Psoas muscle (tissue), 8 donors: ENCODE results near the gene FOXP1. TPM values are rescaled to one million over a fixed set of nuclear protein-coding genes. Genes with fewer than 3 reads are reported as not detected.

Experiments used
- ATAC-seq, 4 donors: fragments of 200-7000 bp; cut with Tn5 transposase; one replicate each; pipeline ENCODE4 v1.9.1; 2020; ENCODE audit warnings: moderate library complexity in 3 of 4, mild to moderate bottlenecking in 2 of 4
- DNase-seq, 2 donors: peaks; one replicate each; pipeline ENCODE4 v3.0.0-alpha.2; 2020
- H3K27ac ChIP-seq: fragments of 200-600 bp; one replicate; pipeline ENCODE4 v1.8.0; 2022
- H3K27me3 ChIP-seq, 3 donors: fragments of 200-600 bp in 1 of 3; one replicate each; pipeline versions ENCODE4 v1.6.1 to v1.8.0; 2013 to 2022; ENCODE audit warnings: low read length in 2 of 3, mild to moderate bottlenecking in 2 of 3, moderate library complexity in 1 of 3; ENCODE audit not compliant: insufficient read depth in 3 of 3
- H3K36me3 ChIP-seq, 2 donors: fragments of 200-600 bp in 1 of 2; one replicate each; pipeline versions ENCODE4 v1.6.1 to v1.8.0; 2013 to 2022; ENCODE audit warnings: low read depth in 1 of 2, mild to moderate bottlenecking in 1 of 2, moderate library complexity in 1 of 2; ENCODE audit not compliant: insufficient read depth in 1 of 2
- H3K4me1 ChIP-seq: fragments of 200-600 bp; one replicate; pipeline ENCODE4 v1.8.0; 2022
- H3K4me3 ChIP-seq: fragments of 200-600 bp; one replicate; pipeline ENCODE4 v1.8.0; 2022; ENCODE audit warnings: mild to moderate bottlenecking
- H3K9me3 ChIP-seq: fragments of 200-600 bp; one replicate; pipeline ENCODE4 v1.8.0; 2022
- WGBS, 3 donors: extraction: QIAGEN DNeasy Blood & Tissue Kit; methylation state at CpG; one replicate each; pipeline versions ENCODE4 v1.1.6 to v1.1.7; 2013; 5-methylcytosine and 5-hydroxymethylcytosine counted together
- intact Hi-C, 2 donors: fragments of 100-400 bp; cut with DNase I; formaldehyde crosslinking; loops; one replicate each; pipeline versions ENCODE4 v1.11.0 to v1.14.2; 2022
- polyA plus RNA-seq, 3 donors: library from polyadenylated mRNA; stranded (reverse); fragments of 200-250 nt; gene quantifications; one replicate each; pipeline ENCODE4 v1.2.3, GENCODE V29; 2013
- total RNA-seq, 4 donors: library from RNA; stranded (reverse); fragmentation: NEBNext Ultra II Directional in 2 of 4; extraction: Animal tissue kit (Norgen Biotek cat#: 25700) in 2 of 4; gene quantifications; one replicate each; pipeline versions ENCODE4 v1.2.1 to v1.2.4, GENCODE V29; 2021 to 2023
- TF ChIP-seq, protein P1 (sequence below): fragments of 200-600 bp; IDR thresholded peaks from one replicate; pipeline ENCODE4 v1.8.0; 2022; ENCODE audit warnings: antibody characterized with exemption
- donor health status: healthy with polysubstance abuse.
- donor health status: DM: no; HTN: no; CAD: no; lungs with moderate emphysema.
- donor health status: Bipolar disorder and iron deficiency.
- donor health status: healthy.
- donor health status: DM: yes; HTN: yes; CAD: no.
- donor health status: DM: no; HTN: no; CAD: no.
- donor health status: DM: no; HTN: no; CAD: no.
- donor health status: DM: yes; HTN: yes; CAD: no.

The FOXP1 gene
- total and polyA plus RNA-seq, 7 donors = 2.6 to 26.4 (median 15.4) TPM

DNA sequence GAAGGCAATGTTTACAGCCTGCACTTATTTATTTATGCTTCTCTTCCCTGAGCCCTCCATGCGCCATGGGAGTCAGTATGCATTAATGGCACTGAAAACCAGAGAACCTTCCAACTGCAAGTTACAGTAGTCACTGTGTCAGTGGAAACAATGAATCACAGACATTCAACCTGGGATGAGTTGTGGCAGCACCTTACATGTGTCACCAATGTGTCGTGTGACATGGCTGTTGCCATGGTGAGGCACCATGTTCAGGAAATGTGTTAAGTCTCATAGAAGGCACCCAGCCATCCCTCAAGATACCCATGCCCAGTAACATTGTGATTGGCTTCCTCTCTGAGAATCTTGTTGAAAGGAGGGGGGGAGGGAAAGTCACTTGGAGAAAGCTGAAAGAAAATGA is 105.0 kb downstream of the FOXP1 start:
- Histone ChIP-seq H3K36me3 (no peaks in the 10 kb centered on the region), H3K27ac (no peak overlapping the region), H3K27me3 (no peaks in the 10 kb centered on the region), H3K4me1 (no peaks in the 10 kb centered on the region), H3K9me3 (peaks cover 3% of the 10 kb centered on the region), H3K4me3 (no peak overlapping the region)
- TF ChIP-seq, protein P1, sequence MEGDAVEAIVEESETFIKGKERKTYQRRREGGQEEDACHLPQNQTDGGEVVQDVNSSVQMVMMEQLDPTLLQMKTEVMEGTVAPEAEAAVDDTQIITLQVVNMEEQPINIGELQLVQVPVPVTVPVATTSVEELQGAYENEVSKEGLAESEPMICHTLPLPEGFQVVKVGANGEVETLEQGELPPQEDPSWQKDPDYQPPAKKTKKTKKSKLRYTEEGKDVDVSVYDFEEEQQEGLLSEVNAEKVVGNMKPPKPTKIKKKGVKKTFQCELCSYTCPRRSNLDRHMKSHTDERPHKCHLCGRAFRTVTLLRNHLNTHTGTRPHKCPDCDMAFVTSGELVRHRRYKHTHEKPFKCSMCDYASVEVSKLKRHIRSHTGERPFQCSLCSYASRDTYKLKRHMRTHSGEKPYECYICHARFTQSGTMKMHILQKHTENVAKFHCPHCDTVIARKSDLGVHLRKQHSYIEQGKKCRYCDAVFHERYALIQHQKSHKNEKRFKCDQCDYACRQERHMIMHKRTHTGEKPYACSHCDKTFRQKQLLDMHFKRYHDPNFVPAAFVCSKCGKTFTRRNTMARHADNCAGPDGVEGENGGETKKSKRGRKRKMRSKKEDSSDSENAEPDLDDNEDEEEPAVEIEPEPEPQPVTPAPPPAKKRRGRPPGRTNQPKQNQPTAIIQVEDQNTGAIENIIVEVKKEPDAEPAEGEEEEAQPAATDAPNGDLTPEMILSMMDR = no peak
- WGBS, 3 donors = 78 to 84% (median 78%) methylated on average over 2 of the region's 2 CpGs
- ATAC-seq (peak in 1 of 4 donors; percentile 42), DNase-seq (no peak)
- intact Hi-C loops = no loop called here

DNA sequence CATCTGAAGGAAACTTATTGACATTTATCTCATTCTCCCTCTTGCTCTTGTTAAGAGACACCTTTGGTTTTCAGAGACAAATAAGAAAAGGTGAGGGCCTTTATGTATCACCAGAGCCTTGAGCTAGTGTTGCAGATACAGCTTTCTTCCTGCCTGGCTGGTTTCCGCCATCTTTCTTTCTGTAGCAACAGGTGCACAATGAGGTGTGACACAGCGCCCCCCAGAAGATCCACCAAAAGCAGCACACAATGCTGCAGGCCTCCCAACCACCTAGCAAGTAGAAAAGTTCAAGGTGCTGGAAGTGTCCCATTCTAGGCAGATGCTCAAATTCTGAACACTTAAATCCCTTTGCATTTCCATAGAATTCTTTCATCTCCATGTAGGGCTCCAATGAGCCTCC is 106.6 kb downstream of the FOXP1 start:
- H3K36me3 ChIP-seq = no peaks in the 10 kb centered on the region
- H3K27me3 ChIP-seq = no peaks in the 10 kb centered on the region
- H3K27ac ChIP-seq = no peak overlapping the region
- H3K9me3 ChIP-seq = peaks cover 4% of the 10 kb centered on the region
- no peak for DNase-seq
- intact Hi-C loops = no loop called here
- no peak overlapping the region for H3K4me3 ChIP-seq
- ATAC-seq = no peak
- no peaks in the 10 kb centered on the region for H3K4me1 ChIP-seq
- TF ChIP-seq, protein P1 = no peak
- WGBS, 3 donors = 93 to 99% (median 96%) methylated on average over 2 of the region's 2 CpGs

DNA sequence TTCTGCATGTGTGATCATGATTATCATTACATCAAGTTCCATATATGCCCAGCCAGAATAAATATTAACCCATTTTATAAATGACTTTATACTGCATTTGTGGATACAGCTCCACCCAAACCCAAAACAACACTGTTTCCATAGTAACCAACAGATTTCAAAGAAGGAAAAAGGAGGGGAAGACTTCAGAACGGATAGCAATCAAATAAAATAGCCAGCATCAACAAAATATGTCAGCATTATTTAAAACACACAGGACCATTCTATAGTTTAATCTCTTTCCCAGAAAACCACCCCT is 114.4 kb downstream of the FOXP1 start:
- no peak overlapping the region for H3K4me3 ChIP-seq
- TF ChIP-seq, protein P1 = no peak
- intact Hi-C loops = no loop called here
- H3K4me1 ChIP-seq = no peaks in the 10 kb centered on the region
- H3K27ac ChIP-seq = no peak overlapping the region
- ATAC-seq = no peak
- DNase-seq = no peak
- H3K27me3 ChIP-seq = no peaks in the 10 kb centered on the region
- H3K36me3 ChIP-seq = no peaks in the 10 kb centered on the region
- peaks cover 4% of the 10 kb centered on the region for H3K9me3 ChIP-seq
- WGBS, 3 donors = 42 to 56% (median 42%) methylated on average over 1 of the region's 1 CpG

DNA sequence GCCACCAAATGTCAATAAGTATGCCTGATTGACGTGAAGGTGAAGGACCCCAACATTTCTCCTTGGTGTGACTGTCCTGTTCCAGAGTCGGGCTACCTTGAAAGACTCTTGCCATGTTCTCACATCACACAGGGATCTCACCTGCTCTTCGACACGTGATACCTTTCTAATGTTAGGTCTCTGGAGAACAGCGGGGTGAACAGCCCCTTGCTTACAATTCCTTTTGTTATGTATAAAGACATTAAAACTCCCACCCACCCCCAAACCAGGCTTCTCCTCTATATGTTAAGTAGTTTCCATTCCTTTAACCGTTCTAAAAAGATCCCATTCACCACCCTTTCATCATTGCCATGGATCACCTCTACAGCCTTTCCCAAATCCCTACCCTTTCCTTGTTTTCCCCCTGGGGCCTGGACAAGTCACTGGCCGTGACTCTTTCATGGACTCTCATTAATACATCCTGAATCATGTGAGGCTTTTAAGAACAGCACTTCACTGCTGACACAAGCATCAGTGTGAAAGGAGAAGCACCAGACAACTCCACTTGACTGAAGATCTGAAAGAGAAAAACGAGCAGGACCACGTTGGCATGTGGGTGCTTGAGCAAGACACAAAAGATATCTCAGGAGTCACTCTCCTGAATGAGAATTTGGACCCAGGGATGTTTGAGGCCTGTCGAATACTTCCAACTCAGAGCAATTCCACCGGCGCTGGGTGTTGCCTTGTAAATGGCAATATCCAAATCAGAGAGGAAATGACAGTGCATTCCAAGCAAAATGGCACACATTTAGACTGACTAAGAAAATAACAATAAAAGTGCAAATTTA is 115.0 kb downstream of the FOXP1 start:
- 74 to 85% (median 78%) methylated on average over 12 of the region's 12 CpGs for WGBS, 3 donors
- Histone ChIP-seq H3K9me3 (peaks cover under 1% of the 10 kb centered on the region), H3K36me3 (no peaks in the 10 kb centered on the region), H3K4me1 (no peaks in the 10 kb centered on the region), H3K27ac (no peak overlapping the region), H3K27me3 (no peaks in the 10 kb centered on the region), H3K4me3 (no peak overlapping the region)
- TF ChIP-seq, protein P1 = no peak
- intact Hi-C loops = no loop called here
- DNase-seq (no peak), ATAC-seq (no peak)

DNA sequence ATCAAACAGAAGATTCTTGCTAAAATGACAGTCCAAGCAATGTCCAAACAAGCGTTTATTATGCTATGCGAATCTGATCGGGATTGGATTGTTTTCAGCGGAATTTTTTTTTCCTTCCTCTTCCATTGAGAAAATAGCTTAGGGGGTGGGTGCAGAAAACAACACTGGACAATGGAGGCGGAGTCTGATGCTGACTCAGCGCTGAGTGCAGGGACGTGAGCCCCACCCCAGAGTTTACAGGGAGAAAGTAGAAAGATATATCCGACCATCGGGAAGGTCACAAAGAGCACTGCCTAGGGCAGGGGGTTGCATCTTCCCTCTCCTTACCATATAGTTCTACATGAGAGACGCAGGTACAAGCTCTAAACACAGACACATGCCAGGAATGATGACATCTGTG is 117.0 kb downstream of the FOXP1 start:
- intact Hi-C loops = no loop called here
- no peak overlapping the region for H3K4me3 ChIP-seq
- WGBS, 3 donors = 70 to 73% (median 72%) methylated on average over 10 of the region's 10 CpGs
- no peaks in the 10 kb centered on the region for H3K36me3 ChIP-seq
- no peak for DNase-seq
- TF ChIP-seq, protein P1 = no peak
- no peak overlapping the region for H3K27ac ChIP-seq
- no peaks in the 10 kb centered on the region for H3K9me3 ChIP-seq
- no peaks in the 10 kb centered on the region for H3K27me3 ChIP-seq
- ATAC-seq = no peak
- peaks cover 4% of the 10 kb centered on the region for H3K4me1 ChIP-seq
